ENCODE results near the gene TRPV6.

The TRPV6 gene

GRCh38 chr7:142870147-142870559 lies 15.4 kb downstream of the TRPV6 start:
- DNase-seq (ENCODE audit: low read depth in 3 of 3, low spot score in 1 of 3) = no peak

- no peak for DNase-seq (ENCODE audit: low read depth in 3 of 3, low spot score in 1 of 3)
Observed at GRCh38 chr7:142869434-142869833, 16.1 kb downstream of the TRPV6 start.

GRCh38 chr7:142868986-142869415 lies 16.5 kb downstream of the TRPV6 start:
- DNase-seq (ENCODE audit: low read depth in 3 of 3, low spot score in 1 of 3) = no peak

GRCh38 chr7:142868188-142868985 lies 17.2 kb downstream of the TRPV6 start:
- no peak for DNase-seq (ENCODE audit: low read depth in 3 of 3, low spot score in 1 of 3)

GRCh38 chr7:142867398-142868187 lies 18.0 kb downstream of the TRPV6 start:
- DNase-seq (ENCODE audit: low read depth in 3 of 3, low spot score in 1 of 3) = no peak

GRCh38 chr7:142867097-142867378 lies 18.5 kb downstream of the TRPV6 start:
- DNase-seq (ENCODE audit: low read depth in 3 of 3, low spot score in 1 of 3) = no peak

GRCh38 chr7:142866361-142867096 lies 19.0 kb downstream of the TRPV6 start:
- no peak for DNase-seq (ENCODE audit: low read depth in 3 of 3, low spot score in 1 of 3)

- DNase-seq (ENCODE audit: low read depth in 3 of 3, low spot score in 1 of 3) = no peak
Observed at GRCh38 chr7:142865766-142866165, 19.8 kb downstream of the TRPV6 start.

- DNase-seq (ENCODE audit: low read depth in 3 of 3, low spot score in 1 of 3) = no peak
Observed at GRCh38 chr7:142864980-142865747, 20.4 kb downstream of the TRPV6 start.

GRCh38 chr7:142863891-142864685 lies 21.5 kb downstream of the TRPV6 start:
- DNase-seq (ENCODE audit: low read depth in 3 of 3, low spot score in 1 of 3) = no peak

- no peak for DNase-seq (ENCODE audit: low read depth in 3 of 3, low spot score in 1 of 3)
Observed at GRCh38 chr7:142862786-142863400, 22.7 kb downstream of the TRPV6 start.

GRCh38 chr7:142862351-142862750 lies 23.2 kb downstream of the TRPV6 start:
- no peak for DNase-seq (ENCODE audit: low read depth in 3 of 3, low spot score in 1 of 3)

- DNase-seq (ENCODE audit: low read depth in 3 of 3, low spot score in 1 of 3) = no peak
Observed at GRCh38 chr7:142860968-142861367, 24.6 kb downstream of the TRPV6 start.

GRCh38 chr7:142859829-142860228 lies 25.7 kb downstream of the TRPV6 start:
- DNase-seq (ENCODE audit: low read depth in 3 of 3, low spot score in 1 of 3) = no peak

- no peak for DNase-seq (ENCODE audit: low read depth in 3 of 3, low spot score in 1 of 3)
Observed at GRCh38 chr7:142859411-142859810, 26.1 kb downstream of the TRPV6 start.

- DNase-seq (ENCODE audit: low read depth in 3 of 3, low spot score in 1 of 3) = no peak
Observed at GRCh38 chr7:142857625-142858024, 27.9 kb downstream of the TRPV6 start.

- DNase-seq (ENCODE audit: low read depth in 3 of 3, low spot score in 1 of 3) = no peak
Observed at GRCh38 chr7:142856565-142857245, 28.8 kb downstream of the TRPV6 start.

- DNase-seq (ENCODE audit: low read depth in 3 of 3, low spot score in 1 of 3) = no peak
Observed at GRCh38 chr7:142855756-142856564, 29.6 kb downstream of the TRPV6 start.

All from stimulated activated CD4-positive, alpha-beta T cell treated with anti-CD3 and anti-CD28 coated beads, TNF-alpha, amount 100 ng/mL, for 1 hour (primary cell).